ENCODE results near the gene CARMIL1.

DNA sequence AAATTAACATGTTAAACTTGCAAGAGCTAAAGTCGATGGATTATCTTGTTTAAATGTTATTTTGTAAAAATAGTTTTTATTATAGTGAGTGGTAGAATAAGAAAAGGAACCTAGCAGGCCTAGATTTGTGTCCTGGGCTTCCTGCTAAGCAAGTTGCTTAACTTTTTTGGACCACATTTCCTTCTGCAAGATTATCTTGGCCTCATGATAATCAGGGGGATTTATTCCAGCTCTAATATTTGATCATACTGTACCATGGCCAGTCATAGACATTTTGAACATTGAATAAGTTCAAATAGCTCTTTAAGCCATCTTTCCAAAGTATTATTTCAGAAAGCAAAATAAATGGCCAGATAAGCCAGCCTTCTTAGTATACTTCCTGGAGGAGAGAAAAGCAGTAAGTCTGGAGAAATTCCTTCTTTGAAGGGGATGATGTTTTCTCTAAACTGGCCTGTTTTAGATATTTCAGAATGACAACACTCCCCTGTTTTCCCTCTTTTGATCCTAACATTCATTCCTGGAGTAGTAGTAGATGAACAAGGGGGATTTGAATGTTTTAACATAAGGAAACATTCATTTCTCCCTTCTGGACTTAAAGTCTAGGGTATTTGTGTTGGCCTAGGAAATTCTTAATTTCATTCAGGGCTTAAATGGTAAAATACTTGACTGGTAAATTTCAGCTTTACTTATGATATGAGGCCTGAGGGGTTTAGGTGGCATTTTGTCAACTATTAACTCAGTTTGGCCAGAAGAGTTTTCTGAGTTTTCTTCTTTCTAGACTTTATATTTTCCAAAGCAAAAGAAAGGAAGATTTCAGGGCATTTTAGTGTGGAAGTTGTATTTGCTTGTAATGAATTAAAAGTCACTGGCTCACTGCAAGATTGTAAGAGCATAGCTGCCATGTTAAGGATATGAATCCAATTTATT is 264.1 kb downstream of the CARMIL1 start:
- TF ChIP-seq POLR2A (IDR thresholded peaks at IDR 0.05) (no peak), POLR2AphosphoS5 (IDR thresholded peaks at IDR 0.05) (no peak), EP300 (IDR thresholded peaks at IDR 0.05) (no peak)
- TF ChIP-seq, protein P1, sequence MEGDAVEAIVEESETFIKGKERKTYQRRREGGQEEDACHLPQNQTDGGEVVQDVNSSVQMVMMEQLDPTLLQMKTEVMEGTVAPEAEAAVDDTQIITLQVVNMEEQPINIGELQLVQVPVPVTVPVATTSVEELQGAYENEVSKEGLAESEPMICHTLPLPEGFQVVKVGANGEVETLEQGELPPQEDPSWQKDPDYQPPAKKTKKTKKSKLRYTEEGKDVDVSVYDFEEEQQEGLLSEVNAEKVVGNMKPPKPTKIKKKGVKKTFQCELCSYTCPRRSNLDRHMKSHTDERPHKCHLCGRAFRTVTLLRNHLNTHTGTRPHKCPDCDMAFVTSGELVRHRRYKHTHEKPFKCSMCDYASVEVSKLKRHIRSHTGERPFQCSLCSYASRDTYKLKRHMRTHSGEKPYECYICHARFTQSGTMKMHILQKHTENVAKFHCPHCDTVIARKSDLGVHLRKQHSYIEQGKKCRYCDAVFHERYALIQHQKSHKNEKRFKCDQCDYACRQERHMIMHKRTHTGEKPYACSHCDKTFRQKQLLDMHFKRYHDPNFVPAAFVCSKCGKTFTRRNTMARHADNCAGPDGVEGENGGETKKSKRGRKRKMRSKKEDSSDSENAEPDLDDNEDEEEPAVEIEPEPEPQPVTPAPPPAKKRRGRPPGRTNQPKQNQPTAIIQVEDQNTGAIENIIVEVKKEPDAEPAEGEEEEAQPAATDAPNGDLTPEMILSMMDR (IDR thresholded peaks at IDR 0.05), result no peak
